Measurements from ENCODE around the gene ACOT11.

DNA sequence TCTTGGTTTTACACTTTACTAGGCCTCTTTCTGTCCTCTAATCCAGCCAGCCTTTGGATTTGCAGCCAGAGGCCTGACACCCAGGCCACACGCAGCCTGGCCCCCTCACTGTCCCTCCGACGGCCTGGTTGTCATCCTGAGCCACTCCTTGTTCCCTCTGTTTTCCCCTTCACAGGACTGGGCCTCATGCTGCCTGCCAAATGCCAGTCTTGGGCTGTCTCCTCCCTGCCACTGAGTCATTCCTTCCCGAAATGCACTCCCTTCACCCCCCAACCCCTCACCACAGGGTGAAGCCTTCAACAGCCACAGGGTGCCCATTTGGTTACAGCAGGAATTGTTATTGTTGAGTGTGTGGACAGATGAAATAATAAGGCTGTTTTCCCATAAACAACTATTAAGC, 21.3 kb downstream of the ACOT11 start:
- TF ChIP-seq ETV6 (IDR thresholded peaks at IDR 0.05; ENCODE audit: borderline replicate concordance in 1 of 2, low read depth in 2 of 2, low read length in 1 of 2) (no peak), ETV6 (CRISPR knock-in tag; IDR thresholded peaks at IDR 0.05; ENCODE audit: borderline replicate concordance) (no peak), ZNF143 (CRISPR knock-in tag; IDR thresholded peaks at IDR 0.05) (no peak), PHF8 (IDR thresholded peaks at IDR 0.05; ENCODE audit: borderline replicate concordance, low read length) (no peak), ZNF274 (IDR thresholded peaks at IDR 0.05; ENCODE audit: borderline replicate concordance, low read depth, low read length) (no peak), POLR2A (conservative IDR thresholded peaks at IDR 0.05) (no peak), NCOA1 (IDR thresholded peaks at IDR 0.05; ENCODE audit: low read depth) (no peak)
- TF ChIP-seq, protein P1, sequence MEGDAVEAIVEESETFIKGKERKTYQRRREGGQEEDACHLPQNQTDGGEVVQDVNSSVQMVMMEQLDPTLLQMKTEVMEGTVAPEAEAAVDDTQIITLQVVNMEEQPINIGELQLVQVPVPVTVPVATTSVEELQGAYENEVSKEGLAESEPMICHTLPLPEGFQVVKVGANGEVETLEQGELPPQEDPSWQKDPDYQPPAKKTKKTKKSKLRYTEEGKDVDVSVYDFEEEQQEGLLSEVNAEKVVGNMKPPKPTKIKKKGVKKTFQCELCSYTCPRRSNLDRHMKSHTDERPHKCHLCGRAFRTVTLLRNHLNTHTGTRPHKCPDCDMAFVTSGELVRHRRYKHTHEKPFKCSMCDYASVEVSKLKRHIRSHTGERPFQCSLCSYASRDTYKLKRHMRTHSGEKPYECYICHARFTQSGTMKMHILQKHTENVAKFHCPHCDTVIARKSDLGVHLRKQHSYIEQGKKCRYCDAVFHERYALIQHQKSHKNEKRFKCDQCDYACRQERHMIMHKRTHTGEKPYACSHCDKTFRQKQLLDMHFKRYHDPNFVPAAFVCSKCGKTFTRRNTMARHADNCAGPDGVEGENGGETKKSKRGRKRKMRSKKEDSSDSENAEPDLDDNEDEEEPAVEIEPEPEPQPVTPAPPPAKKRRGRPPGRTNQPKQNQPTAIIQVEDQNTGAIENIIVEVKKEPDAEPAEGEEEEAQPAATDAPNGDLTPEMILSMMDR (IDR thresholded peaks at IDR 0.05 in 2 of 3, conservative IDR thresholded peaks at IDR 0.05 in 1 of 3; ENCODE audit: insufficient read depth in 2 of 3, low read depth in 1 of 3, low read length in 3 of 3), result no peak
